SK-N-SH (cell line): ENCODE results near the gene DTD2. TPM values are rescaled to one million over a fixed set of nuclear protein-coding genes. Genes with fewer than 3 reads are reported as not detected.

Experiments
- CTCF ChIA-PET: fragments of 300-600, 350-600 bp; formaldehyde crosslinking; extraction: SDS; loops from one replicate; lab custom pipeline; 2021; lab: Yijun Ruan, JAX
- POLR2A ChIA-PET: fragments of 350-600 bp; sonication (Branson Sonifier 250); formaldehyde crosslinking; extraction: SDS; loops from one replicate; lab custom pipeline; 2020; ENCODE audit warnings: antibody characterized with exemption, inconsistent platforms; lab: Yijun Ruan, JAX
- DNase-seq: peaks from one replicate; pipeline ENCODE4 v3.0.0; 2012
- H2AFZ ChIP-seq: fragments of 200-600 bp; sonication (generic); 2 replicates; pipeline ENCODE4 v1.8.1; 2016; ENCODE audit warnings: antibody characterized with exemption, mild to moderate bottlenecking, low read depth
- H3F3A ChIP-seq: fragments of 200-600 bp; sonication (generic); replicated peaks from 2 replicates; pipeline ENCODE3; 2016; ENCODE audit warnings: antibody characterized with exemption, mild to moderate bottlenecking; ENCODE audit not compliant: insufficient read depth
- H3K27ac ChIP-seq, 2 experiments: fragments of 200-500 bp in 1 of 2; fragments of 200-600 bp in 1 of 2; sonication (Bioruptor generic) in 1 of 2; sonication (generic), shearing (Covaris generic) in 1 of 2; 2 replicates each; pipeline versions ENCODE4 v1.5.1 to v1.6.1; 2014 to 2016; ENCODE audit warnings: low read depth in 2 of 2, inconsistent platforms in 1 of 2, low read length in 1 of 2, mild to moderate bottlenecking in 1 of 2, mixed read lengths in 1 of 2
- H3K27me3 ChIP-seq: fragments of 200-600 bp; sonication (generic), shearing (Covaris generic); 2 replicates; pipeline ENCODE4 v1.6.1; 2016; ENCODE audit warnings: mixed run types; ENCODE audit not compliant: insufficient read depth
- H3K36me3 ChIP-seq, 2 experiments: fragments of 200-500 bp in 1 of 2; fragments of 200-600 bp in 1 of 2; sonication (Bioruptor generic) in 1 of 2; sonication (generic) in 1 of 2; replicated peaks in 1 of 2; 2 replicates each; pipeline versions ENCODE3 to v1.5.1; 2014 to 2016; ENCODE audit warnings: low read length in 1 of 2, mild to moderate bottlenecking in 1 of 2; ENCODE audit not compliant: insufficient read depth in 2 of 2, control insufficient read depth in 1 of 2
- H3K4me1 ChIP-seq, 2 experiments: fragments of 200-500 bp in 1 of 2; fragments of 200-600 bp in 1 of 2; sonication (Bioruptor generic) in 1 of 2; sonication (generic), shearing (Covaris generic) in 1 of 2; 2 replicates each; pipeline versions ENCODE4 v1.5.1 to v1.6.1; 2014 to 2016; ENCODE audit warnings: low read depth in 1 of 2, low read length in 1 of 2, mixed run types in 1 of 2; ENCODE audit not compliant: insufficient read depth in 2 of 2, control insufficient read depth in 1 of 2
- H3K4me2 ChIP-seq: fragments of 200-600 bp; sonication (generic), shearing (Covaris generic); 2 replicates; pipeline ENCODE4 v1.6.1; 2017; ENCODE audit warnings: mixed run types
- H3K4me3 ChIP-seq, 2 experiments: fragments of 200-500 bp in 1 of 2; fragments of 200-600 bp in 1 of 2; sonication (Bioruptor generic) in 1 of 2; sonication (generic), shearing (Covaris generic) in 1 of 2; 2 replicates each; pipeline versions ENCODE4 v1.5.1 to v1.8.1; 2014 to 2016; ENCODE audit warnings: low read depth in 2 of 2, inconsistent platforms in 1 of 2, low read length in 1 of 2, mild to moderate bottlenecking in 1 of 2, mixed read lengths in 1 of 2, moderate library complexity in 1 of 2
- H3K79me2 ChIP-seq: fragments of 200-600 bp; sonication (generic); 2 replicates; pipeline ENCODE4 v1.8.1; 2017; ENCODE audit warnings: mild to moderate bottlenecking; ENCODE audit not compliant: insufficient read depth
- H3K9ac ChIP-seq: fragments of 200-600 bp; sonication (generic); 2 replicates; pipeline ENCODE4 v1.6.1; 2017; ENCODE audit warnings: mixed run types
- H3K9me2 ChIP-seq: fragments of 200-600 bp; sonication (generic); 2 replicates; pipeline ENCODE4 v1.6.1; 2017; ENCODE audit warnings: mixed run types
- H3K9me3 ChIP-seq: fragments of 200-600 bp; sonication (generic); 2 replicates; pipeline ENCODE4 v1.6.1; 2017; ENCODE audit warnings: mixed run types, mild to moderate bottlenecking, moderate library complexity
- H4K20me1 ChIP-seq: fragments of 200-600 bp; sonication (generic); 2 replicates; pipeline ENCODE4 v1.6.1; 2017; ENCODE audit warnings: mild to moderate bottlenecking, mixed run types; ENCODE audit not compliant: insufficient read depth
- CHD2 ChIP-seq: fragments of 150-350 bp; IDR thresholded peaks from 2 replicates; pipeline ENCODE4 v1.6.1; 2018; ENCODE audit warnings: low read length; ENCODE audit not compliant: partially characterized antibody
- CTCF ChIP-seq: fragments of 200-600 bp; sonication (generic); IDR thresholded peaks from 2 replicates; pipeline ENCODE4 v1.6.1; 2017; ENCODE audit warnings: antibody characterized with exemption, mild to moderate bottlenecking, moderate library complexity
- ELF1 ChIP-seq: IDR thresholded peaks from 2 replicates; pipeline ENCODE4 v1.4.0; 2012
- EP300 ChIP-seq, 2 experiments: IDR thresholded peaks; 2 replicates each; pipeline versions ENCODE4 v1.4.0 to v1.6.1; 2012; ENCODE audit warnings: borderline replicate concordance in 1 of 2, low read depth in 1 of 2, low read length in 1 of 2
- EZH2phosphoT487 ChIP-seq: fragments of 200-600 bp; sonication (generic); IDR thresholded peaks from 2 replicates; pipeline ENCODE4 v1.6.1; 2017; ENCODE audit warnings: low read depth, mixed run types, mild to moderate bottlenecking, antibody characterized with exemption, moderate library complexity, borderline replicate concordance
- FOSL2 ChIP-seq: IDR thresholded peaks from 2 replicates; pipeline ENCODE4 v1.4.0; 2012; ENCODE audit warnings: low read depth, mild to moderate bottlenecking, moderate library complexity, borderline replicate concordance
- FOXJ3 ChIP-seq: sonication (generic); formaldehyde crosslinking; IDR thresholded peaks from 2 replicates; pipeline ENCODE4 v1.5.1; 2020; ENCODE audit warnings: mild to moderate bottlenecking, missing genetic modification reagents
- GABPA ChIP-seq: IDR thresholded peaks from 2 replicates; pipeline ENCODE4 v1.4.0; 2012; ENCODE audit warnings: low read depth, mild to moderate bottlenecking
- IRF3 ChIP-seq: fragments of 150-350 bp; IDR thresholded peaks from 2 replicates; pipeline ENCODE4 v1.6.1; 2016; ENCODE audit warnings: mild to moderate bottlenecking, low read depth, low read length
- JUND ChIP-seq: IDR thresholded peaks from 2 replicates; pipeline ENCODE4 v1.4.0; 2012
- MAX ChIP-seq: IDR thresholded peaks from 2 replicates; pipeline ENCODE4 v1.4.0; 2012; ENCODE audit warnings: low read depth
- MEF2A ChIP-seq: IDR thresholded peaks from 2 replicates; pipeline ENCODE4 v1.4.0; 2012; ENCODE audit warnings: low read depth, borderline replicate concordance
- MXI1 ChIP-seq: IDR thresholded peaks from 2 replicates; pipeline ENCODE4 v1.6.1; 2012; ENCODE audit warnings: mild to moderate bottlenecking, low read depth, low read length, improper control_type of control experiment
- NFIC ChIP-seq: IDR thresholded peaks from 2 replicates; pipeline ENCODE4 v1.4.0; 2012; ENCODE audit warnings: borderline replicate concordance
- POLR2AphosphoS5 ChIP-seq: IDR thresholded peaks from 2 replicates; pipeline ENCODE4 v1.6.1; 2012; ENCODE audit warnings: low read depth, low read length
- RAD21 ChIP-seq: IDR thresholded peaks from 2 replicates; pipeline ENCODE4 v1.6.1; 2012; ENCODE audit warnings: mild to moderate bottlenecking, low read length
- RCOR1 ChIP-seq: fragments of 150-350 bp; IDR thresholded peaks from 2 replicates; pipeline ENCODE4 v1.6.1; 2017; ENCODE audit warnings: antibody characterized with exemption, low read length
- RFX5 ChIP-seq: IDR thresholded peaks from 2 replicates; pipeline ENCODE4 v1.6.1; 2012; ENCODE audit warnings: mild to moderate bottlenecking, improper control_type of control experiment, low read length
- SIN3A ChIP-seq: IDR thresholded peaks from 2 replicates; pipeline ENCODE4 v1.6.1; 2012; ENCODE audit warnings: low read depth, mild to moderate bottlenecking, low read length, moderate library complexity, borderline replicate concordance
- SMC3 ChIP-seq: IDR thresholded peaks from 2 replicates; pipeline ENCODE4 v1.6.1; 2012; ENCODE audit warnings: low read depth, low read length, improper control_type of control experiment
- TCF12 ChIP-seq: IDR thresholded peaks from 2 replicates; pipeline ENCODE4 v1.4.0; 2012
- TEAD4 ChIP-seq: IDR thresholded peaks from 2 replicates; pipeline ENCODE4 v1.4.0; 2012; ENCODE audit warnings: mild to moderate bottlenecking, borderline replicate concordance; ENCODE audit not compliant: insufficient read depth
- USF1 ChIP-seq: IDR thresholded peaks from 2 replicates; pipeline ENCODE4 v1.4.0; 2012; ENCODE audit warnings: low read depth, borderline replicate concordance
- ZBTB33 ChIP-seq: IDR thresholded peaks from 2 replicates; pipeline ENCODE4 v1.4.0; 2012; ENCODE audit warnings: low read depth, borderline replicate concordance
- WGBS: methylation state at CpG from one replicate; pipeline ENCODE4 v1.1.6; 2017; ENCODE audit warnings: low lambda C conversion rate; 5-methylcytosine and 5-hydroxymethylcytosine counted together
- polyA plus RNA-seq, 3 experiments: library from polyadenylated mRNA; depleted of rRNA; stranded (reverse); fragments of >200 nt; gene quantifications; 2 replicates each; pipeline ENCODE4 v1.2.3, GENCODE V29; 2012
- TF ChIP-seq, protein P1 (sequence below): IDR thresholded peaks from 2 replicates; pipeline ENCODE4; 2012
- TF ChIP-seq, protein P2 (sequence below): fragments of 150-350 bp; IDR thresholded peaks from 2 replicates; pipeline ENCODE4 v1.6.1; 2017; ENCODE audit warnings: antibody characterized with exemption, low read length, low read depth, borderline replicate concordance

Gene DTD2
- polyA plus RNA-seq, 1 of the 3 experiments (the other 2 are of a cell fraction) = 10.5 TPM

DNA sequence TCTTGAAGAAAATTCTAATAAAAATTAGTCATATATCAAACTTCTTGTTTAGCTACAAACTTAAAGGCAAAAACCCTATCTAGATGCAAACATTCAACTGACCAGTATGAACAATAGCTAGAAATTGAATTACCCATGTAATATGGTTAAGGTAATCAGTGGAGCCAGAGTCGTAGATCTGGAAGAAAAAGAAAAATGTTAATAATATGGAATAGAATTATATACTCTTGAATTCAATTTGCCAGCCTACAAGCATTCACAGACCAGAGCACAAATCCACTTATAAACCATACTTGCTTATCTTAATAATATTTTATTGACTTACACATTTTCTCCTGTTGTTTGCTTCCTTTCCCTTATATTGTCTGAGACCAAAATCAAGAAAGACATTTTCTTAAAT is 29.3 kb downstream of the DTD2 start:
- CTCF ChIA-PET = interaction anchor here (1.2 to 2.2 kb wide), 3 partner anchors 10 to 22 kb away, joined by 4 to 10 read pairs (median 4); no protein-coding TSS in a partner anchor
- TF ChIP-seq SMC3 (no peak), NFIC (no peak), FOXJ3 (CRISPR knock-in tag) (no peak), GABPA (no peak), USF1 (no peak), MAX (no peak), TEAD4 (peak; percentile 52; the same call in 1 of the 2 replicates), EP300 (IDR thresholded peaks at IDR 0.05; ENCODE audit: borderline replicate concordance in 1 of 2, low read depth in 1 of 2, low read length in 1 of 2) (peak in 1 of 2 experiments; percentile 89; a peak in 2 of 4 replicates), TCF12 (peak; percentile 22; the same call in 1 of the 2 replicates), IRF3 (no peak), CTCF (no peak), SIN3A (no peak), MXI1 (no peak), ZBTB33 (no peak), RCOR1 (peak; percentile 92), POLR2AphosphoS5 (no peak), CHD2 (peak; percentile 76), MEF2A (no peak), FOSL2 (no peak), RAD21 (no peak; the same call in 1 of the 2 replicates), JUND (no peak), ELF1 (no peak), EZH2phosphoT487 (no peak), RFX5 (no peak)
- TF ChIP-seq, protein P1, sequence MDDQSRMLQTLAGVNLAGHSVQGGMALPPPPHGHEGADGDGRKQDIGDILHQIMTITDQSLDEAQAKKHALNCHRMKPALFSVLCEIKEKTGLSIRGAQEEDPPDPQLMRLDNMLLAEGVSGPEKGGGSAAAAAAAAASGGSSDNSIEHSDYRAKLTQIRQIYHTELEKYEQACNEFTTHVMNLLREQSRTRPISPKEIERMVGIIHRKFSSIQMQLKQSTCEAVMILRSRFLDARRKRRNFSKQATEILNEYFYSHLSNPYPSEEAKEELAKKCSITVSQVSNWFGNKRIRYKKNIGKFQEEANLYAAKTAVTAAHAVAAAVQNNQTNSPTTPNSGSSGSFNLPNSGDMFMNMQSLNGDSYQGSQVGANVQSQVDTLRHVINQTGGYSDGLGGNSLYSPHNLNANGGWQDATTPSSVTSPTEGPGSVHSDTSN = no peak
- TF ChIP-seq, protein P2, sequence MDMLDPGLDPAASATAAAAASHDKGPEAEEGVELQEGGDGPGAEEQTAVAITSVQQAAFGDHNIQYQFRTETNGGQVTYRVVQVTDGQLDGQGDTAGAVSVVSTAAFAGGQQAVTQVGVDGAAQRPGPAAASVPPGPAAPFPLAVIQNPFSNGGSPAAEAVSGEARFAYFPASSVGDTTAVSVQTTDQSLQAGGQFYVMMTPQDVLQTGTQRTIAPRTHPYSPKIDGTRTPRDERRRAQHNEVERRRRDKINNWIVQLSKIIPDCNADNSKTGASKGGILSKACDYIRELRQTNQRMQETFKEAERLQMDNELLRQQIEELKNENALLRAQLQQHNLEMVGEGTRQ = no peak

More for the DNA sequence above, 29.3 kb downstream of the DTD2 start:
- 29% methylated on average over 1 of the region's 1 CpG for WGBS
- H3K79me2 ChIP-seq = no peaks in the 10 kb centered on the region
- H3K36me3 ChIP-seq = peaks cover 0 to 6% of the 10 kb centered on the region in 2 experiments
- no peaks in the 10 kb centered on the region for H4K20me1 ChIP-seq
- H2AFZ ChIP-seq = no peak overlapping the region
- peak; percentile 58 for DNase-seq
- H3K4me3 ChIP-seq = no peak overlapping the region
- H3K9me2 ChIP-seq = no peaks in the 10 kb centered on the region
- peak overlapping the region in 1 of 2 experiments; percentile 66; a peak in 1 of 4 replicates for H3K27ac ChIP-seq
- H3K27me3 ChIP-seq = no peaks in the 10 kb centered on the region
- no peaks in the 10 kb centered on the region for H3K9me3 ChIP-seq
- no peak overlapping the region for H3K9ac ChIP-seq
- POLR2A ChIA-PET = no interaction called here
- no peak overlapping the region for H3K4me2 ChIP-seq
- peaks cover 0 to 6% of the 10 kb centered on the region in 2 experiments; a peak in 2 of 4 replicates for H3K4me1 ChIP-seq
- no peaks in the 10 kb centered on the region for H3F3A ChIP-seq
